Measurements from ENCODE around the gene CYBC1.

- TF ChIP-seq TARDBP (IDR thresholded peaks at IDR 0.05) (no peak), SUZ12 (IDR thresholded peaks at IDR 0.05) (no peak), FOXA1 (IDR thresholded peaks at IDR 0.05) (no peak), SP1 (IDR thresholded peaks at IDR 0.05) (no peak), BHLHE40 (IDR thresholded peaks at IDR 0.05; ENCODE audit: borderline replicate concordance) (no peak), ELF4 (IDR thresholded peaks at IDR 0.05) (no peak), CTBP1 (IDR thresholded peaks at IDR 0.05; ENCODE audit: borderline replicate concordance) (no peak), HDGF (IDR thresholded peaks at IDR 0.05; ENCODE audit: borderline replicate concordance) (no peak), FOXK2 (IDR thresholded peaks at IDR 0.05) (no peak)
These were observed 3.9 kb downstream of the CYBC1 start for GRCh38 chr17:82446649-82447048.

All from HEK293T (cell line).